Measurements from ENCODE around the gene LMBR1.
"Not testable (repeated sequence)": the region's sequence is repeated elsewhere in the genome, so short reads cannot be mapped to it uniquely, and the experiment has no call there.

LMBR1 gene

DNA sequence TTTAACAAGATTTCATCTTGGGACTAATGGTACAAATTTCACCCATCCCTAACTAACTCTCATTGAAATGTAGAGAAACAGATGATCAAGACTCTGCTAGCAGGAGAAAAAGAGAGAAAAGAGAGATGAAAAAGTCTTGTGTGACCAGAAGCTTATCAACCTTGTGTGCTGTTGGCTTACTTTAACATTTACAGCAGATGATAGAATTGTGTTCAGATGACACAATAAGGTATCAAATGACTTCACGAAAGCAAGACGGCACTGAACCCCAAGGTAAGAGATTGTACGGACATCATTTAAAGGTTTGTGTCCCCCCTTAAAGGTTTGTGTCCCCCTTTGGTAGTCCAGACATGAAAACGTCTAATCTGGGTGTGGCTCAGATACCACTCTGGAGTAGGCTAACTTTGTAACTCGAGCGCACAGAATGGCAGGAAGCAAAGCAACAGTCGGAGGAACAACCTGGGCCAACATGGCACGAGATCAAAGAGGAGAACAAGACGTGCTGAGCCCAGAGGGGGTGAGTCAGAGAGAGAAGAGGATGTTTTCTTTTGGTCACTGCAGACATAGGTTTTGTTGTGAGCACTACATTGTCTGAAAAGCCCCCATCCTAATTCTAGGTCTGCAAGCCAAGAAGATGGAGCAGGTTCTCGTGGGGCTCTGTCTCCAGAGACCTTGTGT is 10.4 kb upstream of the LMBR1 start:
- DNase-seq: no peak

DNA sequence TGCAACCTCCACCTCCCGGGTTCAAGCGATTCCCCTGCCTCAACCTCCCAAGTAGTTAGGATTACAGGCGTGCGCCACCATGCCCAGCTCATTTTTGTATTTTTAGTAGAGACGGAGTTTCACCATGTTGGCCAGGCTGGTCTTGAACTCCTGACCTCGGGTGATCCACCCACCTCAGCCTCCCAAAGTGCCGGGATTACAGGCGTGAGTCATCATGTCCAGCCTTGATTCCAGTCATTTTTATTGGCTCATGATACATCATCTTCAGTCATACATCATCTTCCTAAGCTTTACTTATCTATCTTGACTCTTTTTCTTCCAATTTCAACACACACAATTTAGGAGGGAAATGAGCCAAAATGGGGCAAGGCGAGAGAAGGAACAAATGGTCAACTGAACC is 7.1 kb upstream of the LMBR1 start:
- not testable (repeated sequence) for DNase-seq

DNA sequence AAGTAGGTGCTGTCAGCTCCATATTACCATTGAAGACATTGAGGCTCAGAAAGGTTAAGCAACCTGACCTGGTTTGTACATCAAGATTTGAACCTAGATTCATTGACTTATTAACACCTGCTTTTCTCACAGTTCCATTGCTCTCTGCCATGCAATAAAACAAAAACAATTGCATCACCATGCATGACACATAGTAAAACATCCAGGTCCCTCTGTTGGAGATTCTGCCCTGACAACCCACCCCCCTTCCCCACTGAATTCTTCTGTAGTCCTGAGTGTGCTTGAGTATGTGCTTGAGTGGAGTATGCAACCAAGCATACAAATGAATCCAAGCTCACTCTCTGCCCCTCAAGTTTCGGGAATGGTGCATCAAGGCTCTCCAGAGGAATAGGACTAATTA is 6.0 kb upstream of the LMBR1 start:
- no peak for DNase-seq

DNA sequence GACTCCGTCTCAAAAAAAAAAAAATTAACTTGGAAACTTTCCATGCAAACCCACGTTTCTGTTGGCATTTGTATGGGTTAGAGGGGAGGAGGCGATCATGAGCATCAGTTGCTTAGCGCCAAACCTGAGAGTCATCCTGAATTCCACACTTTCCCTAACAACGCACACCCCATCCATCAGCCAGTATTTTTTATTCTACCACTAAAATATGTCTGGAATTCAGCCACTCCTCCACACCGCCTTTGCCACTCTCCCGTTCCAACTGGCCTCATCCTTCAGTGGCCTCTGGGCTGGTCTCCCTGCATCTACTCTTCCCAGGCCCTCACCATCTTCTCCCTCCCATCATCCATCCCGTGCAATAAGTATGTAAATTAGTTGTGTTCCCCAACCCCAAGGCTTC is 4.7 kb upstream of the LMBR1 start:
- no peak for DNase-seq

DNA sequence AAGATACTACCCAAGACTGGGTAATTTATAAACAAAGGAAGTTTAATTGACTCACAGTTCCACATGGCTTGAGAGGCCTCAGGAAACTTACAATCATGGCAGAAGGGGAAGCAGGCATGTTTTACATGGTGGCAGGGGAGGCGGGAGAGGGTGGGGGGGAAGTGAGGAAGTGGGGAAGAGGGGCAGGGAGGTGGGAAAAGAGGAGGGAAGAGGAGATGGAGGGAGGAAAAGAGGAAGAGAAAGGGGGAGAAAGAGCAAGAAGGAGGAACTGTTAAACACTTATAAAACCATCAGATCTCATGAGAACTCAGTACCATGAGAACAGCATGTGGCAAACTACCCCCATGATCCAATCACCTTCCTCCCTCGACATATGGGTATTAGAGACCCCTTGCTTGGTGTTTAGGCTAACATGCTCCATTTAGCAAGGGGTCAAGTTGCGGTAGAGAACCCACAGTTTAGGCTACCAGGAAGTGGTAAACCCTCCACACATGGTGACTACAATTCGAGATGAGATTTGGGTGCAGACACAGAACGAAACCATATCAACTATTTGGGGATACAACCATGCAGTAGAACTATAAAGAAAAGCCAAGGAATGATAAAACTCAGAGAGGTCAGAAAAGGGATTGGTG is 3.5 kb upstream of the LMBR1 start:
- DNase-seq: no peak

DNA sequence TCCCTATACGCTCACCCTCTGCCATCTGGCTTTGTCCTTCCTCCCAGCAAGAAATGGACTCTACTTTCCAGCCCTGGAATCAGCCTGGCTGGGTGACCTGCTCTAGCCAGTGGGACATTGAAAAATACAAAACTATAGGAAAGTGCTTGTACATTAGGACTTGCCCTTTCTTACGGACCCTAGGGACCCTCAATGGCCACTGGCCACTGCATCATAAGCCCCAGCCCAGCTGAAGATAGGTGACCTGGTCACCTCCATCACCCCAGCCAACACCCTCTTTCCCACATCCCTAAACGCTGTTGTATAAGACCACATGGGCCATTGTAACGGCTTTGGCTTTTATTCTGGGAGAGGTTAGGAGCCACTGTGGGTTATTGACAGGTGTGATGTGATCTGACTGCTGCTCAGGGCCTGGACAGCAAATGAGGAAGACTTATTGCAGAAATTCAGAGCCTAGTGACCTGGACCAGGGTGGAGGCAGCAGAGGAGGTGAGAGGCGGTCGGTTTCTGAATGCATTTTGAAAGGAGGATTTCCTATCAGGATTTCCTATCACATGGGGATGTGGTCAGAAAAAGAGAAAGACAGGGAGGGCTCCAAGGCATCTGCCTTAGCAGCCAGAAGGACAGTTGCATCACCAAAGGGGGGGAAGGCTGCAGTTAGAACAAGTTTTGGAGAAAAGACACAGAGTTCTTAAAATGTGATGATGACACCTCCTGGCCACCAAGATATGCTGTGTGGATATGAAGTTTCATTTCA is 2.2 kb upstream of the LMBR1 start:
- DNase-seq: no peak

DNA sequence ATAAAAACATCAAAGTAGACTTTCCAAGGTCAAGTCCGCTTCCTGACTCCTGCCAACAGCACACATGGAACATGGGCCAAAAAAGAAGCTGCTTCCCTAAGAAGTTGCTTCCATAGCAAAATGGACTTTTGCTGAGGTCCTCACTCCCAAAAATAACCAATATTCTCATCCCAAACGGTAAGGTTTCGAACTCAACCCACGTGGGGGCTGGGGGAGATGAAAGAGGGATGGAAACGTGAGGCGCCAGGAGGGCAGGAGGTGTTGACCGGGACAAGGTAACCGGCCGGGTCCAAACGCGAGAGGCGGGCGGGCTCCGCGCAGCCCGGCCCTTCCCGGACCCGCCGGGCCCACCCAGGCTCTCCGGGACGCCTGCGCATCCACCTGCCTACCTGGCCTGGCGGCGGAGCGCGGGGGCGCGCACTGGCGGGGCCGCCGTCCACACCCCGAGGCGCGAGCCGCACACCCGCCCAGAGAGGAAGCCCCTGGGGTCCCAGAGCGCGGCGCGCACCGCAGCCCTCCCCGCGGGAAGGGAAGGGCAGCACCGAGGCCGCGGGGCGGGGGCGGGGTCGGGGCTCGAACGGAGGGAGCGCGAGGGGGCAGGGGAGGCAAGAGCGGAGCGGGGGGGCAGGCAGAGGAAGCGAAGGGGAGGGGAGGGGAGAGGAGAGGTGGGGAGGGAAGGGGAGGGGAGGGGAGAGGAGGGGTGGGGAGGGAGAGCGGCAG is 742 bp downstream of the LMBR1 start:
- DNase-seq: peak; percentile 34

DNA sequence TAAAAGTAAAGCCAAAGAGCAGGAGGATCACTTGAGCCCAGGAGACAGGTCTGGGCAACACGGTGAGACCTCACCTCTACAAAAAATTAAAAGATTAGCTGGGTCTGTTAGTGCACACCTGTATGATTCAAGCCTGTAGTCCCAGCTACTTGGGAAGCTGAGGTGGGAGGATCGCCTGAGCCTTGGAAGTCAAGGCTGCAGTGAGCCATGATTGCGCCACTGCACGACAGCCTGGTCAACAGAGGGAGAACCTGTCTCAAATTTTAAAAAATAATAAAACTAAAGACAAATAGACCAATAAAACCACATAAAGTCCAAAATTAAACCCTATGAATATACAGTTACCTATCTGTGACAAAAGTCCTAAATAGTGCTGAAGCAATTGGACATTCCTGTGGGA is 3.2 kb downstream of the LMBR1 start:
- DNase-seq: no peak

DNA sequence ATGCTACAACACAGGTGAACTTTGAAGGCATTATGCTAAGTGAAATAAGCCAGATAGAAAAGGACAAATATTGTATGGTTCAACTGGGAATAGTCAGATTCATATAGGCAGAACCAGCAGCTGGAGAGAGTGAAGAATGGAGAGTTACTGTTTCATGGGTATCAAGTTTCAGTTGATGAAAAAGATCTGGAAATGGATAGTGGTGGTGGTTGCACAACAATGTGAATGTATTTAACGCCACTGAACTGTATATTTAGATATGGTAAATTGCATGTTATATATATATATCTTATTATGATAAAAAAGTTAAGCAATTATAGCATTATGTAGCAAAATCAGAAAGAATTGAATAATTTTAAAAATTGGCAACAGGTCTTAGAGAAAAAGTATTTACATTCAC is 3.9 kb downstream of the LMBR1 start:
- DNase-seq: no peak

DNA sequence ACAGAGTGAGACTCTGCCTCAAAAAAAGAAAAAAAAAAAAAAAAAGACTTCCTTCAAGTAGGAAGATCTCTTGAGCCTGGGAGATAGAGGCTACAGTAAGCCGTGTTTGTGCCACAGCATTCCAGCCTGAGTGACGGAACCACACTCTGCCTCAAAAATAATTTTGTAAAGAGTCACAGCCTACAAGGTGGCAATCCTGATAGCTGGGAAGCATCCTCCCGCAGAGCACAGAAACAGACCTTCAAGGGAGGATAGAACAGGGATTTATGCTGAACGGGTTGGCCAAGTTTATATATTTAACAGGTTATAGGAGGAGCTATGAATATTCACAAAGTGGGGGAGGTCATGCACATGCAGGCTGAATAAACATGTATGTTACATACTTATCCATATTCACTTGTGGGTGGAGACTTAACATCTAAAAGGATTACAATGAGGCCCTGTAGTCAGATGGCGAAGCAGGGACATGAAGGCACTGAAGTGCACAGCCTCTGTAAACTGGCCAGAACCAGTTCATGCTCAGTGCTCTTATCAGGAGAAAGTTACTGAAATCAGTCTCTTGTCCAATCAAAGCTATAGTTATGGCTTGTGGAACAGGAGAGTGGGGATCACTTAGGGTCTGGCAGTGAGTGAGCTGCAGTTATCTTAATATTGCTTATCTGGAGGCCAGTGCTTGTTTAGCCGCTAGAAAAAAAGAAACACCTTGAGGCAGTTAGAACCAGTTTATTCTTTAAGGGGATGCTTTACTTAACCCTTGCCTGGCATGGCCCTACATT is 6.8 kb downstream of the LMBR1 start:
- DNase-seq: no peak

DNA sequence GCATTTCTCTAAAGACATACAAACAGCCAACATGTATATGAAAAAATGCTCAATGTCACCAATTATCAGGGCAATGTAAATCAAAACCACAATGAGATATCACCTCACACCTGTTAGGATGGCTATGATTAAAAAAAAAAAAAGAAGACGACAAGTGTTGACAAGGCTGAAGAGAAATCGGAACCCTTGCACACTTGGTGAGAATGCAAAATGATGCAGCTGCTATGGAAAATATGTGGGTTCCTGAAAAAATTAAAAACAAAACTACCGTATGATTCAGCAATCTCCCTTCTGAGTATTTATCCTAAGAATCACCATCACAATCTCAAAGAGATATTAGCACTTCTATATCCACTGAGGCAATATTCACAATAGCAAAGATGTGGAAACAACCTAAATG is 11.3 kb downstream of the LMBR1 start:
- DNase-seq: no peak

DNA sequence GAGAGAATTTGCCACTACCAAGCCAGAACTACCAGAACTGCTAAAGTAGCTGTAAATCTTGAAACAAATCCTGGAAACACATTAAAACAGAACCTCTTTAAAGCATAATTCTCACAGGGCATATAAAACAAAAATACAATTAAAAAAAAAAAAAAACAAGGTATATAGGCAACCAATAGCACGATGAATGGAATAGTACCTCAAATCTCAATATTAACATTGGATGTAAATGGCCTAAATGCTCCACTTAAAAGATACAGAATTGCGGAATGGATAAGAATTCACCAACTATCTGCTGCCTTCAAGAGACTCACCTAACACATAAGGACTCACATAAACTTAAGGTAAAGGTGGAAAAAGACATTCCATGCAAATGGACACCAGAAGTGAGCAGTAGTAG is 17.2 kb downstream of the LMBR1 start:
- DNase-seq: no peak

DNA sequence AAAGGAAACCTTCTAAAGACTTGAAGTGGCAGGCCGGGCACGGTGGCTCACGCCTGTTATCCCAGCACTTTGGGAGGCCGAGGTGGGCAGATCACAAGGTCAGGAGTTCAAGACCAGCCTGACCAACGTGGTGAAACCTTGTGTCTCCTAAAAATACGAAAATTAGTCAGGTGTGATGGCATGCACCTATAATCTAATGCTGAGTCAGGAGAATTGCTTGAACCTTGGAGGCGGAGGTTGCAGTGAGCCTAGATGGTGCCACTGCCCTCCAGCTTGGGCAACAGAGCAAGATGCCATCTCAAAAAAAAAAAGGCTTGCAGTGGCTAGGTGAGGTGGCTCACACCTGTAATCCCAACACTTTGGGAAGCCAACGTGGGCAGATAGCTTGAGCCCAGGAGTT is 24.6 kb downstream of the LMBR1 start:
- DNase-seq: not testable (repeated sequence)

DNA sequence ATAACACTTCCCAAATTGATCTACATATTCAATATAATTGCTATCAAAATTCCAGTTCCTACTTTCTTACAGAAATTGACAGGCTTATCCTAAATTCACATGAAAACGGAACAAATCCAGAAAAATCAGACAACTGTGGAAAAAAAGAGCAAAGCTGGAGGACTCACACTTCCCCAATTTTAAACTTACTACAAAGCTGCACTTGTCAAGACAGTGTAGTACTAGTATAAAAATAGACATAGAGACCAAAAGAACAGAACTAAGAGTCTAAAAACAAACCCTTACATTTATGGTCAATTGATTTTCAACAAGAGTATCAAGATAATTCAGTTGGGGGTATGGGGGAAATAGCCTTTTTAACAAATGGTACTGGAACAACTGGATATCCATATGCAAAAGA is 27.5 kb downstream of the LMBR1 start:
- no peak for DNase-seq

DNA sequence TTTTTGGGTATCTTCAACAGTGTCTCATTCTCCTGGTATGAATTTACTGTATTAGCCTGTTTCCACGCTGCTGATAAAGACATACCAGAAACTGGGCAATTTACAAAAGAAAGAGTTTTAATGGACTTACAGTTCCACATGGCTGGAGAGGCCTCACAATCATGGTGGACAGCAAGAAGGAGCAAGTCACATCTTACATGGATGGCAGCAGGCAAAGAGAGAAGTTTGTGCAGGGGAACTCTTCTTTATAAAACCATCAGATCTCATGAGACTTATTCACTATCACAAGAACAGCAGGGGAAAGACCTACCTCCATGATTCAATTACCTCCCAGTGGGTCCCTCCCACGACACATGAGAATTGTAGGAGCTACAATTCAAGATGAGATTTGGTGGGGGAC is 31.0 kb downstream of the LMBR1 start:
- not testable (repeated sequence) for DNase-seq

DNA sequence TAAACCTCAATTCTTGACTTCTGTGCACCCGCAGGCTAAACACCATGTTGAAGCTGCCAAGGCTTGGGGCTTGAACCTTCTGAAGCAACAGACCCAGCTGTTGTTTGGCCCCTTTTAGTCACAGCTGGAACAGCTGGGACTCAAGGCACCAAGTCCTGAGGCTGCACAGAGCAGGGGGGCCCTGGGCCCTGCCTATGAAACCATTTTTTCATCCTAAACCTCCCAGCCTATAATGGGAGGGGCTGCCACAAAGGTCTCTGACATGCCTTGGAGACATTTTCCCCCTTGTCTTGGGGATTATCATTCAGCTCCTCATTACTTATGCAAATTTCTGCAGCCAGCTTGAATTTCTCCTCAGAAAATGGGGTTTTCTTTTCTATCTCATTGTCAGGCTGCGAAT is 31.8 kb downstream of the LMBR1 start:
- DNase-seq: no peak

DNA sequence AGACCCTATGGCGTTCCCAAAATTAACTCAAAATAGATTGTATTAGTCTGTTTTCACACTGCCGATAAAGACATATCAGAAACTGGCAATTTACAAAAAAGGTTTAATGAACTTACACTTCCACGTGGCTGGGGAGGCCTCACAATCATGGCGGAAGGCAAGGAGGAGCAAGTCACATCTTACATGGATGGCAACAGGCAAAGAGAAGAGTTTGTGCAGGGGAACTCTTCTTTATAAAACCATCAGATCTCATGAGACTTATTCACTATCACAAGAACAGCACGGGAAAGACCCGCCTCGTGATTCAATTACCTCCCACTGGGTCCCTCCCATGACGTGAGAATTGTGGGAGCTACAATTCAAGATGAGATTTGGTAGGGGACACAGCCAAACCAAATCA is 32.9 kb downstream of the LMBR1 start:
- not testable (repeated sequence) for DNase-seq

DNA sequence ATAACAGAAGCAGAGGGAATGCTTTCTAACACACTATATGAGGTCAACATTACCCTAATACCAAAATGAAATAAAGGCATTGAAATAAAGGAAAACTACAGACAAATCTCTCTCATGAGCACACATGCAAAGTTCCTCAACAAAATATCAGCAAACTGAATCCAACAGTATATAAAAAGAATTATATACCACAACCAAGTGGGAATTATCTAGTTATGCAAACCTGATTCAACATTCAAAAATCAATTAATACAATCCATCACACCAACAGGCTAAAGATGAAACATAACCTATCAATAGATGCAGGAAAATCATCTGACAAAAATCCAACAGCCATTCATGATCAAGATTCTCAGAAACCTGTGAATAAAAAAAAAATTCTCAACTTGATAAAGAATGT is 34.5 kb downstream of the LMBR1 start:
- no peak for DNase-seq

DNA sequence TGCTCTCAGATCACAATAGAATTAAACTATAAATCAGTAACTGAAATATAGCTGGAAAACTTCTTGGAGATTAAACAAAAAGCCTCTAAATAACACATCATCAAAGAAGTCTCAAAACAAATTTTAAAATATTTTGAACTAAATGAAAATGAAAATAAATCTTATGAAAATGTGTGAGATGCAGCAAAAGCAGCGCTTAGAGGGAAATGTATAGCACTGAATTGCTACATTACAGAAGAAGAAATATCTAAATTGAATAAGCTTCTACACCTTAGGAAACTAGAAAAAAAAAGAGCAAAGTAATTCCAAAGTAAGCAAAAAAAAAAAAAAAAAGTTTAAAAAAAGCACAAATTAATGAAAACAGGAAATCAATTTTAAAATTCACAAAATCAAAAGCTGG is 35.2 kb downstream of the LMBR1 start:
- no peak for DNase-seq

DNA sequence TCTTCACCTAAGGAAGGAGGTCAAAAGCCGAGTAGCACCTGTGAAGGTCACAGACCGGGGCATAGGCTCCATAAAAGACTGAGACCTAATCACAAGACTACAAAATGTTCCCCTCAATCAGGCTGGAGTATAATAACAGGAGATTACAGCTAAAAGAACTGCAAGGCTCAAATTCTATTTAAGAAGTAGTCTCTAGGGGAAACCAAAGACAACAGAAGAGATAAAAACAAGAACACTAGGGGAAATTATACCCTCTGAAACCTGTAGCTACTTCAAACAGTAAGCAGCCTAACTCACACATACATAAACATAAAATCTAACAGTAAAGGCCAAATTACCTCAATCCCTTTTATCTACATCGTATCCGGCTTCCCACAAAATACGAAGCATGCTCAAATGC is 38.3 kb downstream of the LMBR1 start:
- no peak for DNase-seq

DNA sequence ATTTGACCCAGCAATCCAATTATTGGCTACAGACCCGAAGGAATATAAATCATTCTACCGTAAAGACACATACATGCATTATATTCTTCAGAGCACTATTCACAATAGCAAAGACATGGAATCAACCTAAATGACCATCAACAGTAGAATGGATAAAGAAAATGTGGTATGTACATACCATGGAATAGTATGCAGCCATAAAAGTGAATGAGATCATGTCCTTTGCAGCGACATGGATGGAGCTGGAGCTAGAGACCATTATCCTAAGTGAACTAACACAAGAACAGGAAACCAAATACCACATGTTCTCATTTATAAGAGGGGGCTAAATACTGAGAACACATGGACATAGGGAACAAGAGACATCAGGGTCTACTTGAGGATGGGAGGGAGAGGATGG is 44.0 kb downstream of the LMBR1 start:
- DNase-seq: no peak

DNA sequence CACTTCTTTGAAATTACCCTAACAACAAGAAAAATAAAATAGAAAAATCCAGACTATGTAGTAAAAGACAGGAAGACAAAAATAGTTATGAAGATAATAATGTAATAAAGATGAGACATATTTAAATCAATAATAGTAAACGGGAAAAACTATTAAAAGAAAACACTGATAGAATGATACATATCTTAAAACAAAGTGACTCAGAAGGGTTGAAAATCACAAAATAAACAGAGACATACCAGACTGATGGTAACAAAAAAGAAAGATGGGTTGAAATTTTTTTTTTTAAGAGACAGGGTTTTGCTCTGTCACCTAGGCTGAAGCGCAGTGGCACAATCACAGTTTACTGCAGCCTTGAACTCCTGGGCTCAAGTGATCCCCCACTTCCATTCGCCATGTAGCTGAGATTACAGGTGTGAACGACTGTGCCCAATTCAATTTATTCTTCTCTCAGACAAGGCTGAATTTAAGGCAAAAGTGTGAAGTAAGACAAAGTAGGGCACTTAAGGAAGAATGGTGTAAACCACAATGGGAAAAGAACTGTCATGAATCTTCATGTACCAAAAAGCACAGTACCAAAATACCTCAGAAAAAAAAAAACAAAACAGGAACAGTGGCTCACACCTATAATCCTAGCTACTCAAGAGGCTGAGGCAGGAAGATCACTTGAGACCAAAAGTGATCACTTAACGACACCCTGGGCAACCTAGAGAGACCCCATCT is 47.4 kb downstream of the LMBR1 start:
- DNase-seq: no peak
